ENCODE measurements around the gene ADARB1. TPM values are rescaled to one million over a fixed set of nuclear protein-coding genes. Genes with fewer than 3 reads are reported as not detected.

Gene ADARB1
- total RNA-seq, 1 experiment from 2014 or later: 31.9 TPM

GRCh38 chr21:45208627-45208951 lies 134.2 kb downstream of the ADARB1 start:
- intact Hi-C loops (cut with micrococcal nuclease; ENCODE audit: unreplicated experiment): no loop called here

GRCh38 chr21:45209046-45209445 lies 134.7 kb downstream of the ADARB1 start:
- no TSS peak for BruUV-seq (replicated peaks)
- TF ChIP-seq EZH2 (IDR thresholded peaks at IDR 0.05; ENCODE audit: borderline replicate concordance, low read depth, low read length, poor library complexity, severe bottlenecking): no peak
- TF ChIP-seq, protein P1, sequence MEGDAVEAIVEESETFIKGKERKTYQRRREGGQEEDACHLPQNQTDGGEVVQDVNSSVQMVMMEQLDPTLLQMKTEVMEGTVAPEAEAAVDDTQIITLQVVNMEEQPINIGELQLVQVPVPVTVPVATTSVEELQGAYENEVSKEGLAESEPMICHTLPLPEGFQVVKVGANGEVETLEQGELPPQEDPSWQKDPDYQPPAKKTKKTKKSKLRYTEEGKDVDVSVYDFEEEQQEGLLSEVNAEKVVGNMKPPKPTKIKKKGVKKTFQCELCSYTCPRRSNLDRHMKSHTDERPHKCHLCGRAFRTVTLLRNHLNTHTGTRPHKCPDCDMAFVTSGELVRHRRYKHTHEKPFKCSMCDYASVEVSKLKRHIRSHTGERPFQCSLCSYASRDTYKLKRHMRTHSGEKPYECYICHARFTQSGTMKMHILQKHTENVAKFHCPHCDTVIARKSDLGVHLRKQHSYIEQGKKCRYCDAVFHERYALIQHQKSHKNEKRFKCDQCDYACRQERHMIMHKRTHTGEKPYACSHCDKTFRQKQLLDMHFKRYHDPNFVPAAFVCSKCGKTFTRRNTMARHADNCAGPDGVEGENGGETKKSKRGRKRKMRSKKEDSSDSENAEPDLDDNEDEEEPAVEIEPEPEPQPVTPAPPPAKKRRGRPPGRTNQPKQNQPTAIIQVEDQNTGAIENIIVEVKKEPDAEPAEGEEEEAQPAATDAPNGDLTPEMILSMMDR (conservative IDR thresholded peaks at IDR 0.05; ENCODE audit: low read depth, low read length): no peak
- DNase-seq (ENCODE audit: low spot score): no peak
- no peak overlapping the region for H3K27ac ChIP-seq (ENCODE audit: low read depth, low read length, poor library complexity, severe bottlenecking)
- ChIA-PET POLR2A (ENCODE audit: low non-redundant PET) (no interaction called here), CTCF (no interaction called here)
- H3K9me3 ChIP-seq (ENCODE audit: low read depth, low read length, poor library complexity, severe bottlenecking): no peaks in the 10 kb centered on the region
- no peak overlapping the region for H3K4me3 ChIP-seq (ENCODE audit: low read depth, low read length, poor library complexity, severe bottlenecking)
- intact Hi-C loops (cut with micrococcal nuclease; ENCODE audit: unreplicated experiment): no loop called here
- no peaks in the 10 kb centered on the region for H3K4me1 ChIP-seq (ENCODE audit: insufficient read depth, low read length, poor library complexity, severe bottlenecking)
- H3K27me3 ChIP-seq (replicated peaks; ENCODE audit: insufficient read depth, low read depth, low read length, poor library complexity): no peaks in the 10 kb centered on the region
- H3K36me3 ChIP-seq (ENCODE audit: insufficient read depth, low read length, poor library complexity, severe bottlenecking): peaks cover 4% of the 10 kb centered on the region

More at GRCh38 chr21:45208627-45208951, 134.2 kb downstream of the ADARB1 start:
- POLR2A ChIA-PET (ENCODE audit: low non-redundant PET): no interaction called here
- H3K27me3 ChIP-seq (replicated peaks; ENCODE audit: insufficient read depth, low read depth, low read length, poor library complexity): no peaks in the 10 kb centered on the region
- no peaks in the 10 kb centered on the region for H3K9me3 ChIP-seq (ENCODE audit: low read depth, low read length, poor library complexity, severe bottlenecking)
- no peak for DNase-seq (ENCODE audit: low spot score)
- H3K4me3 ChIP-seq (ENCODE audit: low read depth, low read length, poor library complexity, severe bottlenecking): no peak overlapping the region
- TF ChIP-seq, protein P1 (conservative IDR thresholded peaks at IDR 0.05; ENCODE audit: low read depth, low read length): no peak
- no peak for TF ChIP-seq EZH2 (IDR thresholded peaks at IDR 0.05; ENCODE audit: borderline replicate concordance, low read depth, low read length, poor library complexity, severe bottlenecking)
- H3K4me1 ChIP-seq (ENCODE audit: insufficient read depth, low read length, poor library complexity, severe bottlenecking): no peaks in the 10 kb centered on the region
- CTCF ChIA-PET: no interaction called here
- peaks cover 4% of the 10 kb centered on the region for H3K36me3 ChIP-seq (ENCODE audit: insufficient read depth, low read length, poor library complexity, severe bottlenecking)
- no peak overlapping the region for H3K27ac ChIP-seq (ENCODE audit: low read depth, low read length, poor library complexity, severe bottlenecking)
- no TSS peak for BruUV-seq (replicated peaks)

- intact Hi-C loops (cut with micrococcal nuclease; ENCODE audit: unreplicated experiment): no loop called here
- H3K27ac ChIP-seq (ENCODE audit: low read depth, low read length, poor library complexity, severe bottlenecking): no peak overlapping the region
- peaks cover under 1% of the 10 kb centered on the region for H3K36me3 ChIP-seq (ENCODE audit: insufficient read depth, low read length, poor library complexity, severe bottlenecking)
- H3K4me1 ChIP-seq (ENCODE audit: insufficient read depth, low read length, poor library complexity, severe bottlenecking): no peaks in the 10 kb centered on the region
- CTCF ChIA-PET: no interaction called here
- H3K27me3 ChIP-seq (replicated peaks; ENCODE audit: insufficient read depth, low read depth, low read length, poor library complexity): no peaks in the 10 kb centered on the region
- H3K4me3 ChIP-seq (ENCODE audit: low read depth, low read length, poor library complexity, severe bottlenecking): no peak overlapping the region
- no peak for DNase-seq (ENCODE audit: low spot score)
- no peaks in the 10 kb centered on the region for H3K9me3 ChIP-seq (ENCODE audit: low read depth, low read length, poor library complexity, severe bottlenecking)
- TF ChIP-seq EZH2 (IDR thresholded peaks at IDR 0.05; ENCODE audit: borderline replicate concordance, low read depth, low read length, poor library complexity, severe bottlenecking): no peak
- TF ChIP-seq, protein P1 (conservative IDR thresholded peaks at IDR 0.05; ENCODE audit: low read depth, low read length): no peak
- POLR2A ChIA-PET (ENCODE audit: low non-redundant PET): no interaction called here
- BruUV-seq (replicated peaks): no TSS peak
Observed at GRCh38 chr21:45209685-45210284, 135.4 kb downstream of the ADARB1 start.
